OCI-M1 (cell line): ENCODE results near the gene GLOD5.

Experiments
- DNase-seq: peaks from one replicate; lab custom pipeline; 2025; lab: John Stamatoyannopoulos, UW

GLOD5 gene

GRCh38 chrX:48761674-48762471 is at the start of gene GLOD5:
TSS of gene GLOD5 (plus strand) at chrX:48761747. CDS start at chrX:48761791, 44 bp downstream.
- no peak for DNase-seq

GRCh38 chrX:48711929-48712505 is 49.5 kb upstream of the GLOD5 start:
- no peak for DNase-seq

GRCh38 chrX:48713847-48714246 is 47.7 kb upstream of the GLOD5 start:
- no peak for DNase-seq

GRCh38 chrX:48714573-48714972 is 47.0 kb upstream of the GLOD5 start:
- no peak for DNase-seq

GRCh38 chrX:48715072-48715471 is 46.5 kb upstream of the GLOD5 start:
- DNase-seq: no peak

- DNase-seq: no peak
These were observed 45.6 kb upstream of the GLOD5 start for GRCh38 chrX:48715876-48716502.

- DNase-seq: no peak
These were observed 41.6 kb upstream of the GLOD5 start for GRCh38 chrX:48719958-48720357.

- no peak for DNase-seq
These were observed 40.8 kb upstream of the GLOD5 start for GRCh38 chrX:48720577-48721250.

GRCh38 chrX:48721916-48722315 is 39.6 kb upstream of the GLOD5 start:
- no peak for DNase-seq

GRCh38 chrX:48726596-48726995 is 35.0 kb upstream of the GLOD5 start:
- DNase-seq: no peak

GRCh38 chrX:48728653-48729052 is 32.9 kb upstream of the GLOD5 start:
- DNase-seq: no peak

- no peak for DNase-seq
These were observed 25.2 kb upstream of the GLOD5 start for GRCh38 chrX:48736303-48736702.

- DNase-seq: no peak
These were observed 24.7 kb upstream of the GLOD5 start for GRCh38 chrX:48736878-48737212.

GRCh38 chrX:48737213-48737938 is 24.2 kb upstream of the GLOD5 start:
- DNase-seq: peak; percentile 98

GRCh38 chrX:48737940-48738339 is 23.6 kb upstream of the GLOD5 start:
- DNase-seq: peak; percentile 59

GRCh38 chrX:48741834-48742233 is 19.7 kb upstream of the GLOD5 start:
- DNase-seq: no peak

- no peak for DNase-seq
These were observed 16.3 kb upstream of the GLOD5 start for GRCh38 chrX:48745222-48745621.

- no peak for DNase-seq
These were observed 14.0 kb upstream of the GLOD5 start for GRCh38 chrX:48747415-48748016.

GRCh38 chrX:48749182-48749581 is 12.4 kb upstream of the GLOD5 start:
- no peak for DNase-seq

- no peak for DNase-seq
These were observed 10.2 kb upstream of the GLOD5 start for GRCh38 chrX:48751343-48751742.

GRCh38 chrX:48752498-48752897 is 9.0 kb upstream of the GLOD5 start:
- DNase-seq: no peak
